Breast epithelium (tissue), 3 donors: Measurements from ENCODE around the gene SLC35G2.

Experiments
- CTCF ChIP-seq, 3 donors: fragments of 450-650 bp; IDR thresholded peaks; one replicate each; pipeline ENCODE4 v1.5.1; 2016 to 2017; ENCODE audit warnings: antibody characterized with exemption in 3 of 3, mild to moderate bottlenecking in 3 of 3, moderate library complexity in 3 of 3
- POLR2A ChIP-seq: fragments of 450-650 bp; IDR thresholded peaks from one replicate; pipeline ENCODE4 v1.6.1; 2016; ENCODE audit warnings: antibody characterized with exemption, mild to moderate bottlenecking, moderate library complexity
- POLR2AphosphoS5 ChIP-seq, 3 donors: sonication (generic); formaldehyde crosslinking; IDR thresholded peaks; one replicate each; pipeline ENCODE4 v1.6.1; 2017; ENCODE audit warnings: antibody characterized with exemption in 3 of 3

- TF ChIP-seq CTCF (IDR thresholded peaks at IDR 0.05) (no peak), POLR2A (no peak), POLR2AphosphoS5 (IDR thresholded peaks at IDR 0.05) (no peak)
Measured at GRCh38 chr3:136831461-136831860, 12.5 kb downstream of the SLC35G2 start.
